Neural progenitor cell (in vitro differentiated cells): ENCODE results near the gene CRACR2A.

Source experiments
- CTCF ChIP-seq: fragments of 200-600 bp; sonication (generic); IDR thresholded peaks from 2 replicates; pipeline ENCODE4 v1.5.1; 2017; ENCODE audit warnings: antibody characterized with exemption, mild to moderate bottlenecking
- EZH2 ChIP-seq: fragments of 200-600 bp; sonication (generic); IDR thresholded peaks from 2 replicates; pipeline ENCODE4 v1.6.1; 2017; ENCODE audit warnings: antibody characterized with exemption, mild to moderate bottlenecking, moderate library complexity
- EZH2phosphoT487 ChIP-seq: fragments of 200-600 bp; sonication (generic); IDR thresholded peaks from 2 replicates; pipeline ENCODE4 v1.6.1; 2017; ENCODE audit warnings: antibody characterized with exemption

GRCh38 chr12:3592856-3593625, 159.9 kb downstream of the CRACR2A start:
- TF ChIP-seq CTCF: no peak
- TF ChIP-seq EZH2: no peak
- TF ChIP-seq EZH2phosphoT487: no peak
